ENCODE data around the gene BCL2L11.

BCL2L11 gene

DNA sequence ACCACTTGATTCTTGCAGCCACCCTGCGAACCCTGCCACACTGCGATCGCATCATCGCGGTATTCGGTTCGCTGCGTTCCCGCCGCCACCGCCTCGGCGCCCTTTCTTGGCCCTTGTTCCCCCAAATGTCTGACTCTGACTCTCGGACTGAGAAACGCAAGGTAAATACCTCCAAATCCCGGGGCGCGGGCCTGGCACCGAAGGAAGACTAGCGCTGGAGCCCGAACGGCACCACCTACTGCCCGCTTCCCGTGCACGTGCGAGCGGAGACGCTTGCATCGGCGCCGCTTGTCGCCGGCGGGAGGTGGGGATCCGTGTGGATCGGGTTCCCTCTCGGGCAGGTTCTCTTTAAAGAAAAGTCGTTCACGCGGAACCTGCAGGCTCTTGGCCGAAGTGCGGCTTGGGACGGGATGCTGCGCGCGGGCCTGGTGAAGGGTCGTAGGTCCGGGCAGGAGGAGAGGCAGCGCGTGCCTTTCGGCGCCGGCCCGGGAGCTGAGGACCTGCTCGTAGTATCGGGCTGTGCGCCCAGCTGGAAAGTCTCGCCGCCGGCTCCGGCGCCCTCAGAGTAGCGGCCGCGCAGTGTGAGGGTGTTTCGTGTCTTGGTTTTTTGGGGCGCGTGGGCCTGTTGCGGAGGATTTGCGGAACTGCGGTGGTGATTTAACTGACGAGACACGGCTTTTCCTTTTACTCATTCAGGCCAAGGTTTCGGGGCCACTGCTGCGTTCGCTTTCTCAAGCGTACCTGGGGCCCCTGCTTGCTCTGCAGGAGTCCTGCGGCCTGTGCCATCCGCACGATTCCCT, 514 bp downstream of the BCL2L11 start:
- in situ Hi-C loops (cut with HindIII; ENCODE audit: low sequenced_read_pairs), result no loop called here
- DNase-seq (ENCODE audit: low read depth, low spot score), result peak; percentile 38
- TF ChIP-seq, protein P1, sequence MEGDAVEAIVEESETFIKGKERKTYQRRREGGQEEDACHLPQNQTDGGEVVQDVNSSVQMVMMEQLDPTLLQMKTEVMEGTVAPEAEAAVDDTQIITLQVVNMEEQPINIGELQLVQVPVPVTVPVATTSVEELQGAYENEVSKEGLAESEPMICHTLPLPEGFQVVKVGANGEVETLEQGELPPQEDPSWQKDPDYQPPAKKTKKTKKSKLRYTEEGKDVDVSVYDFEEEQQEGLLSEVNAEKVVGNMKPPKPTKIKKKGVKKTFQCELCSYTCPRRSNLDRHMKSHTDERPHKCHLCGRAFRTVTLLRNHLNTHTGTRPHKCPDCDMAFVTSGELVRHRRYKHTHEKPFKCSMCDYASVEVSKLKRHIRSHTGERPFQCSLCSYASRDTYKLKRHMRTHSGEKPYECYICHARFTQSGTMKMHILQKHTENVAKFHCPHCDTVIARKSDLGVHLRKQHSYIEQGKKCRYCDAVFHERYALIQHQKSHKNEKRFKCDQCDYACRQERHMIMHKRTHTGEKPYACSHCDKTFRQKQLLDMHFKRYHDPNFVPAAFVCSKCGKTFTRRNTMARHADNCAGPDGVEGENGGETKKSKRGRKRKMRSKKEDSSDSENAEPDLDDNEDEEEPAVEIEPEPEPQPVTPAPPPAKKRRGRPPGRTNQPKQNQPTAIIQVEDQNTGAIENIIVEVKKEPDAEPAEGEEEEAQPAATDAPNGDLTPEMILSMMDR (IDR thresholded peaks at IDR 0.05; ENCODE audit: low read depth, low read length), result no peak
- peak overlapping the region; percentile 67 for H3K4me3 ChIP-seq (ENCODE audit: low read depth, low read length)

DNA sequence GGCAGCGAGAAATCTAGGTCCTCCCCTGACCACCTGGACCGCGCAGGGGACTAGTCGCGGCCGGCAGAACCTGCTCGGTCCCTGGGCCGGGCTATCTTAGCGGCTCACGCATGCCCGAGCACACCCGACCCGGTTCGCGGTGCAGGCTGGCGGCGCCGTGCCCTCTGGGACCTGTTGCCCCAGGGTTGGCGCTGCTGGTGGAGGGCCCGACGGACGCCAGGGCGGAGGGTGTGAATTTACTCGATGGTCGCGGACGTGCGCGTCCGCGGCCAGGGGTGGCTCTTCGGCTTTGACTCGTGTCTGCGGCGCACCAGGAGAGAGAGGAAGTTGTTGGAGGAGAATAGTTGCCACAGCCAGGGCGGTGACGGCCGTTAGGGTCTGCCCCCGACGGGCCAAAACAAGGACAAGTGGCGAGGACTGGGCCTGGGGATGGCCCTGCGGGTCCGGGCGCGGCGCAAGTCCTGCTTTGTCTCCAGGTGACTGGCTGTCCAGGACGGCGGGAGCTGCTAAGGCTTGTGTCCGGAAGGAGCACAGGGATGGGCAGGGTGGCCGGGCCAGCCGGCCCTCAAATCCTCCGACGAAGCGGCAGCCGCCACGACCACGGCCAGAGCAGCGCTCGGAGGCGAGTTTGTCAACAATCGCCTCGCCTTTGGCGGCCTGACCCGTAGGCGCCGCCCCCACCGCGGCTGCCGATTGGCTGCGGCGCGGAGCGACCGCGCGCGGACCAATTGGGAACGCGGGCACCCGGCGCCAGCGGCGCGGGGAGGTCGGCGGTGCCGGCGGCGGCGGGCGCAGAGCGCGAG, 1.3 kb downstream of the BCL2L11 start:
- TF ChIP-seq, protein P1 (IDR thresholded peaks at IDR 0.05; ENCODE audit: low read depth, low read length), result no peak
- peak overlapping the region; percentile 67 for H3K4me3 ChIP-seq (ENCODE audit: low read depth, low read length)
- peak; percentile 88 for DNase-seq (ENCODE audit: low read depth, low spot score)
- in situ Hi-C loops (cut with HindIII; ENCODE audit: low sequenced_read_pairs), result no loop called here

DNA sequence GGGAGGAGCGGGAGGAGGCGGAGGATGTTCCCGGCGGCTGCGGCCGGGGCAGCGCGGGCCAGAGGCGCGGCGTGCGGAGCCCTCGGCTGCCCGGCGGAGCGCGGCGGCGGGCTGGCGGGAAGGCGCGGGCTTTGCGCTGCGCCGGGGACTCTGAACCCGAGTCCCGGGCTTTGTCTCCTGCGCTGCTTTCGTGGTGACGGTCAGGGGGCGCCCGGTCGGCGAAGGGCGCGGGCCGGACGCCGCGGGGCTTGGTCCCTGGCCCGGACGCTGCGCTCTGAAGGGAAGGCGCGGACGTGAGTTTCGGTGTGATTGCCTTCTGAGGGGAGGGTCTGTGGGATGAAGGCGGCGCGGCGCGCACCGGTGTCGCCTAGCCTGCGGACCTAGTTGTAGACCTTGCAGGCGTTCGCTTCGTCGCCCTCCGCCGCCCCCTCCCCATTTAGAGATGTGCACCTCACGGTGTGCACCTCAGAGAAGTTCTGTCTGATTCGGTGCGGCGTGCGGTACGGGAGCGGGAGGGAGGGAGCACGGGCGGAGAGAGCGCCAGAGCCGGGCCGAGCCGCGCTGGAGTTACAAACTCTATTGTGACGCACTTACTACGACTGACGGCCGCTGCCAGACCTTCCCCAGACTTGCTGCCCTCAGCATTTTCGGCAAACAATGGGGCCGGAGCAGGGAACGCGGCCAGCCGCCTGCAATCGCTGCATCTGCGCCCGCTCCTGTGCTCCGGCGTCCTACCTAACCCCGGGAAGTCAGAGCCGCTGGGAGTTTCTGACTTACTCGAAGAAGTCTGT, 2.1 kb downstream of the BCL2L11 start:
- DNase-seq (ENCODE audit: low read depth, low spot score), result peak; percentile 84
- peak overlapping the region; percentile 73 for H3K4me3 ChIP-seq (ENCODE audit: low read depth, low read length)
- TF ChIP-seq, protein P1 (IDR thresholded peaks at IDR 0.05; ENCODE audit: low read depth, low read length), result no peak
- in situ Hi-C loops (cut with HindIII; ENCODE audit: low sequenced_read_pairs), result no loop called here

DNA sequence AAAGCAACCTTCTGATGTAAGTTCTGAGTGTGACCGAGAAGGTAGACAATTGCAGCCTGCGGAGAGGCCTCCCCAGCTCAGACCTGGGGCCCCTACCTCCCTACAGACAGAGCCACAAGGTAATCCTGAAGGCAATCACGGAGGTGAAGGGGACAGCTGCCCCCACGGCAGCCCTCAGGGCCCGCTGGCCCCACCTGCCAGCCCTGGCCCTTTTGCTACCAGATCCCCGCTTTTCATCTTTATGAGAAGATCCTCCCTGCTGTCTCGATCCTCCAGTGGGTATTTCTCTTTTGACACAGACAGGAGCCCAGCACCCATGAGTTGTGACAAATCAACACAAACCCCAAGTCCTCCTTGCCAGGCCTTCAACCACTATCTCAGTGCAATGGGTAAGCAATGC, 3.0 kb downstream of the BCL2L11 start:
- in situ Hi-C loops (cut with HindIII; ENCODE audit: low sequenced_read_pairs), result no loop called here
- DNase-seq (ENCODE audit: low read depth, low spot score), result no peak
- H3K4me3 ChIP-seq (ENCODE audit: low read depth, low read length), result no peak overlapping the region
- TF ChIP-seq, protein P1 (IDR thresholded peaks at IDR 0.05; ENCODE audit: low read depth, low read length), result no peak

DNA sequence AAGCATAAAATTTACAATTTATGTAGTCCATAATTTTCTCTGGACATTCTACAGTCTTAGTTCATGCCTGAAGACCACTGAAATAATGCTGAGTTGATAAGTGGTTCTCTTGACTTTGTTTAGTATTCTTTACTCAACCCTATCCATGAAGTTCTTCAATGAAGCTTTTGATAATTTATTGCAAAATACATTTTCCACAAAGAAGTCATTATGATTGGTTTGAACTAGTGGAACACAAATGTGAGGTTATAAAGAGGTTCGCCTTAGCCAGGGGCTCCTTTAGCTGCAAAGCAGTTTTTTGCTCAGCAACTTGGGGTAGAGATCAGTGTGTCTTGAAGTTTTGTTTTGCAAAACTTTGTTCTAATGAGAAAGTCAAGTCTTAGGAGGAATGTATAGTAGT, 5.9 kb downstream of the BCL2L11 start:
- TF ChIP-seq, protein P1 (IDR thresholded peaks at IDR 0.05; ENCODE audit: low read depth, low read length), result no peak
- no peak for DNase-seq (ENCODE audit: low read depth, low spot score)
- H3K4me3 ChIP-seq (ENCODE audit: low read depth, low read length), result no peak overlapping the region
- in situ Hi-C loops (cut with HindIII; ENCODE audit: low sequenced_read_pairs), result loop anchor here (25.0 kb wide), 1 partner anchor 561 kb away; no protein-coding TSS in a partner anchor

DNA sequence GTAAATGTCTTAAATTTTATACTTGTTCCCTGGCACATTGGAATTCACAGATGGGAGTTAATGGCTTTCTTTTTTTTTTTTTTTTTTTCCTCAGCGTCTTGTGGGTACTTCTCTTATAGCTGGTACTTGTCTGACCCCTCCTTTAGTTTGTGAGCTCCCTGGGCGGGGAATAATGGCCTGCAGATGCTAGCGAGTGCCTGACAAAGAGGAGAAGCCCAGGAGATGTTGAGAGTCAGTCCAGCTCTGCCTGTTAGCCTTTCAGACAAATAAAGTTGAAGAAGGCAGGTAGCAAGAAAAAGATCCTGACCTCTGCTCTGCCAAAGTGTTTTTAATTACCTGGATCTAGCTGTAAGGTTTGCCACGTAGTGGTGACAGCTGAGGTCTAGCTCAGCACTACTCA, 6.6 kb downstream of the BCL2L11 start:
- in situ Hi-C loops (cut with HindIII; ENCODE audit: low sequenced_read_pairs), result loop anchor here (25.0 kb wide), 1 partner anchor 560 kb away; no protein-coding TSS in a partner anchor
- TF ChIP-seq, protein P1 (IDR thresholded peaks at IDR 0.05; ENCODE audit: low read depth, low read length), result no peak
- H3K4me3 ChIP-seq (ENCODE audit: low read depth, low read length), result no peak overlapping the region
- no peak for DNase-seq (ENCODE audit: low read depth, low spot score)
